ELF-1 (cell line): ENCODE results near the gene TSPAN9.

Source experiments
- DNase-seq: peaks from one replicate; pipeline ENCODE4 v3.0.0-alpha.2; 2016; ENCODE audit warnings: low read depth, low spot score

The TSPAN9 gene

GRCh38 chr12:3225154-3225795 is 148.1 kb downstream of the TSPAN9 start:
- no peak for DNase-seq

GRCh38 chr12:3225796-3226180 is 148.6 kb downstream of the TSPAN9 start:
- no peak for DNase-seq

GRCh38 chr12:3226264-3226663 is 149.1 kb downstream of the TSPAN9 start:
- no peak for DNase-seq

DNA sequence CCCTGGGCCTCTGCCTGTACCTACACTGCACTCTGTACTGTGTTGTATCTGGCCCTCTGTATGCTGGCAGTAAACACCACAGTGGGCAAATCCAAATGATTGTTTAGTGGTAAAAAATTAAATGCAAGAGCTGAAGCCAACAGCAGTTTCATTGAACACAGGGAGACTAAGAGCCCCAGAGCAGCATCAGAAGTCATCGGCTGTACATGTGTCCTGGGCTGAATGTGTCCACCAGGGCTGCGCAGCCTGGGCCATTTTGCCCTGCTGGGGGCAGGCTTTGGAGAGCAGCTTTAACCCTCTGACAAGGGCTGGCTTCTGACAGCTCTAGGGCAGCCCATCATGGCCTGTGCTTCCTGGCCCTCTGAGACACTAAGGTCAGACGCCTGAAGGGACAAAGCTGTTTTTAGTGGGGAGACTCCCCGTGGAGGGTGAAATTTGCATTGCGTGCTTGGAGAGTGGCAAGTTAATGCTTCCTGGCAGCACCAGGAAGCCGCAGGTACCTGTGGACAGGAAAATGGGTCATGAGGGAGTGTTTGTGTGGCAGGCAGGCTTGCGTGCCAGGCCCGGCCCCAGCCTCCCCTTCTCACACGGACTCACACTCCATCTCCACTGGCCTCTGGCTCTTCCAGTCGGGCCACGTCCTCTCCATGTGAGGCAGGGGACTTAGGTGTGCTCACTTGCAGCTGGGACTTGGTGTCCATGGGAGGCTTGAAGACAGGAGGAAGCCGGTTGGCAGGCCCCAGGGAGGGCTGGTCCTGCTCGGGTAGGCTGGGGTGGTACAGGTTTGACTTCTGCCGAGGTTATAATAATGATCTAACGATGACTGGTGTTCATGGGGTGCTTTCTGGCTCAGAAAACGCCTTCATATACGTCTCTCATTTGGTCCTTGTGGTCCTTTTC is 150.1 kb downstream of the TSPAN9 start:
- DNase-seq: peak; percentile 65

DNA sequence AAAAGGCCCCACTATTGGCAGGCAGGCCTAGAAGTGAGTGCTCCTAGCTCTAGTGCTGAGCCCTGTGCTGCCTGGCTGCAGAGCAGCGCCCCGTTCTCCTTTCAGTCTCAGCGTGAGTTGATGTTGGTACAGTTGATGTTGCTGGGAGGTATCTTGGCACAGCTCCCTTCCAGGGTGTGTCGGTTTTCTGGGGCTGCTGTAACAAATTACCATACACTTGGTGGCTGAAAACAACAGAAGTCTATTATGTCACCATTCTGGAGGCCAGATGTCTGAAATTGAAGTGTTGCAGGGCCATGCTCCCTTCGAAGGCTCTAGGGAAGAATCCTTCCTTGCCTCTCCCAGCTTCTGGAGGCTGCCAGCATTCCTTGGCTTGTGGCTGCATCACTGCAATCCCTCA is 151.4 kb downstream of the TSPAN9 start:
- DNase-seq: no peak

- DNase-seq: no peak
Measured at GRCh38 chr12:3229577-3229976, 152.4 kb downstream of the TSPAN9 start.

DNA sequence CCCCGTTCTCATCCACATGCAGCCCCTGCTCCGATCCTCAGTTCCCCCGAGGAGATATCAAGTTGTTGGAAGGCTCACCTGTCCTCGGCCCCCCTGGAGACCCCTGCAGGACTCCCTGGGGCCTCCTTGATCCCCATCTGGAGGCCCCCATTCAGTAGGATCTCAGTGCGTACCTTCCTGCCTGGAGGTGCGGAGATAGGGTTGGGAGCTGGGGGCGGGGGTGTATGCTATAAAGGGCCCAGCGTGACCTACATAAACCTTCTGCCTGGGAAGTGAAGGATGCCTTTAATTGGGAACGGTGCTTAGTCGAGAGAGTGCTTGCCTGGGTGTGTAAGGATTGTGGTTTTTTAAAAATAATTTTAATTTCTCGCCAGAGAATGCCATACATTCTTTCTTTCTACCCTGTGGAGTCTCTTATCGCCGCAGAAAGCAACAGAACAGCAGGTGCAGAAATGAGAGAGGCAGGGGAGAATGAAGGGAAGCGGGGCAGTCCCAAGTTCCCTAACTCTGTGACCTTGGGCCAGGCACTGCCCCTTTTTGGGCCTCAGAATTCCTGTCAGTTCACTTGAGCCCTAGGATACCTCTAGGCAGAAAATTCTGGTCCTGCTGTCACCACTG is 153.7 kb downstream of the TSPAN9 start:
- DNase-seq: no peak

GRCh38 chr12:3231399-3231876 is 154.3 kb downstream of the TSPAN9 start:
- DNase-seq: no peak

- no peak for DNase-seq
Measured at GRCh38 chr12:3233797-3234196, 156.6 kb downstream of the TSPAN9 start.

DNA sequence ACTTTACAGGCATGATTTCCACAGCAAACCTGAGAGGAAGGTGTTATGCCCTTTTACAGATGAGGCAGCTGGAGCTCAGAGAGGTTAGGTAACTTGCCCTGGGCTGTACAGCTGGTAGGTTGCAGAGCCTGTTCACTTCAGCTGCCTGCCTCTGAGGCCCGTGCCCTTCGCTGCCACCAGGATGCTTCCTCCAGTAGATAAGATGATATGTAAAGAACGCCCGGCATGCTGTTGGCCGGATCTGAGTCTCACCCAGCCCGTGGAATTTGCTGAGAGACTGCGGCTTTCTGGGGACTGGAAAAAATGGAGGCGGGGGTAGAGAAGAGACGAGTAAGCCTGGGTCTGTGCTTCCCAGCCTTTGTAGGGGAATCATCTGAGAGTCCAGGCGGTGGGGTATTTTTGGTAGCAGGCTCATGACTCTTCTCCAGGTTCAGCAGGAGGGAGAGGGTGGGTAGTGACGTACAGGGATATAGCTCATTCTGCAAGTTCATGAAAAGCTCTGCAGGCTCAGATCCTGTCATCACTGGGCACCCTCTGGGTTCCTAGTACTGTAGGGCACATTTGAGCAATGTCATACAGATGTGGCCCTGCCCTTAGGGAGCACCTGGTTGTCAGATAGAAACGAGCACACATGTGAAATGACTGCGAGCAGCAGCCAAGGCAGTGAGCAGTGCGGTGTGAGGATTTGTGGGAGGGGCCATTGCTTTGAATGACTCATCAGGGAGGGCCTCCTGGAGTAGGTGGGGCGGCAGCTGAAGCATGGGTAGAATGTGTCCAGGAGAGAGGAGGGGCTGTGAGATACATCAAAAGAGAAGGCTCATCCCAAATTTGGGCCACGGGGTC is 159.4 kb downstream of the TSPAN9 start:
- peak; percentile 87 for DNase-seq

GRCh38 chr12:3238196-3238595 is 161.0 kb downstream of the TSPAN9 start:
- DNase-seq: no peak

- DNase-seq: no peak
Measured at GRCh38 chr12:3241621-3242020, 164.4 kb downstream of the TSPAN9 start.

DNA sequence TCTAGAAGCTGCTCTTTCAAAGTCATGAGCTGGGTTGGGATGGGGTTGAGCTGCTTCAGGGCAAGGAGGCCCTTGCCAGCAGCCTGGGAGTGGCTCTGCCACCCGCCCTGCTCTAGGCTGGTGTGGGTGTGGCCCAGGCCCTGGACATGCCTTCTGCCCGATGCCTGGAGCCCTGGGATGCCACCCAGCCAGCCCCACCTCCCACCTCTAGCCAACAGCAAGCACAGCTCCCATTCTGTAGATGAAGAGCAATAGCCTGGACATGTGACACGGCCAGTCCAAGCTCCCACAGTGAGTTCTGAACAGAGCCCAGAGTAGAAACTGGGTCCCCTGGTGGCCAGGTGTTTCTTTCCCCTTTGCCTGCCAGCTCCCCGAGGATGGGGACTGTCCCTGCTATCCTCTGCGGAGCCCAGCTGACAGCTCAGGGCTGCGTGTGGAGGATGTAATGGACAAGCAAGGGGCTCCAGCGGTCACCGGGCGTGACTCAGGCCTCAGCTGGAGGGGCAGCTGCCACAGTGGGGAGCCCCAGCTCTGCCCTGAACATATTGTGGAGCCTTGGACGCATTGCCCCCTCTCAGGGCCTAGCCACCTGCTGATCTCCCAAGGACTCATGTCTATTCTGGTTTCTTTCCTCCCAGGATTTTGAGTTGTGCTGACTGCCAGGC is 165.2 kb downstream of the TSPAN9 start:
- DNase-seq: no peak

DNA sequence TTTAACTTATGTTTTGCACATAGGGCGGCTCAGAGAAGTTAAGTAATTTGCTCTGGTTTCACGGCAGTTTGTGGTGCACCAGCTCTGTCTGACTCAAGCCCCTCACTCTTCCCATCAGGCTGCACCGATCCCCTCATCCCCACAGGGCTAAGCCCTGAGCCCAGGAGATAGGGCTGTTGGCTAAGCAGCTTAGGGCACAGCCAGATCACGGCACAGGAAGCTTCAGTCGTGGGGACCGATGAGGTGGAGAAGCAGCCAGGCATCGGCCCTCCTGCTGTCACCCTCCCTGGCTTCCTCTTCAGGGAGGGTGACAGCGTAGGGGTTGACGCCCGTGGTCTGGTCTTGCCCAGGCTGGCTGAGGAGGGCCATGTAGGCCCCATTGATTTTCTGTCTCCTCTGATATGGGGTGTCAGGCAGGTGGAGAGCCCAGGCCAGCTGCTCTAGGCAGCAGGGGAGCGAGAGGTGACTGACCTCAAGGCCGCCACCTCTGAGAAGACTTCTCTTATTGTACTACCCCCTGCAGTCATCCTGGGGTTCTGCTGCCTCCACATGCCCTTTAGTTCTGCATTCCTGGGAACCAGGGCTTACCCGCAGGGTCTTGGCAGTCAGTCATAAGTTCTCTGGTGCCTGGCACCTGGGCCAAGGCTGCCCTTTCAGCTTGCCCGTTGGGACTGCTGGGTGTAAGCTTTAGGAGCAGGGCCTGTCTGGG is 166.4 kb downstream of the TSPAN9 start:
- no peak for DNase-seq

GRCh38 chr12:3244219-3244750 is 167.1 kb downstream of the TSPAN9 start:
- no peak for DNase-seq

- no peak for DNase-seq
Measured at GRCh38 chr12:3246253-3246652, 169.1 kb downstream of the TSPAN9 start.

DNA sequence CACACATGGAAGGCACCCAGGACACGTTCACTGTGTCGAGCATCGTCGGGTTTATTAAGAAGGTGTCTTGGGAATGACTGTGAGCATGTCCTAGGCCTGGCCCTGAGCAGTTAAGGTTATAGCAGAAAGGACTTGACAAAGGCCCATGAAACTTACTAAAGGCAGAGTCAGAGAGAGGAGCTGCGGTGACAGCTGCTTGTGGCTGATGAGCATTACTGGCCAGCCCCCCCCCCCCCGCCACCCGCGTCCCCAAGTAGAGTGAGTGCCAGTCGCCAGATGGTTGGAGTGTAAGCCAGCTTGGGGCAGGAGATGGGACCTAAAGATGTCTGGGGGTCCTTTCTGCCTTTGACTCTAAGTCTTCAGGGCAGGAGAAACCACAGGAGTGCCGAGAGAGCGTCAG is 169.9 kb downstream of the TSPAN9 start:
- DNase-seq: no peak

- no peak for DNase-seq
Measured at GRCh38 chr12:3247629-3248161, 170.5 kb downstream of the TSPAN9 start.

DNA sequence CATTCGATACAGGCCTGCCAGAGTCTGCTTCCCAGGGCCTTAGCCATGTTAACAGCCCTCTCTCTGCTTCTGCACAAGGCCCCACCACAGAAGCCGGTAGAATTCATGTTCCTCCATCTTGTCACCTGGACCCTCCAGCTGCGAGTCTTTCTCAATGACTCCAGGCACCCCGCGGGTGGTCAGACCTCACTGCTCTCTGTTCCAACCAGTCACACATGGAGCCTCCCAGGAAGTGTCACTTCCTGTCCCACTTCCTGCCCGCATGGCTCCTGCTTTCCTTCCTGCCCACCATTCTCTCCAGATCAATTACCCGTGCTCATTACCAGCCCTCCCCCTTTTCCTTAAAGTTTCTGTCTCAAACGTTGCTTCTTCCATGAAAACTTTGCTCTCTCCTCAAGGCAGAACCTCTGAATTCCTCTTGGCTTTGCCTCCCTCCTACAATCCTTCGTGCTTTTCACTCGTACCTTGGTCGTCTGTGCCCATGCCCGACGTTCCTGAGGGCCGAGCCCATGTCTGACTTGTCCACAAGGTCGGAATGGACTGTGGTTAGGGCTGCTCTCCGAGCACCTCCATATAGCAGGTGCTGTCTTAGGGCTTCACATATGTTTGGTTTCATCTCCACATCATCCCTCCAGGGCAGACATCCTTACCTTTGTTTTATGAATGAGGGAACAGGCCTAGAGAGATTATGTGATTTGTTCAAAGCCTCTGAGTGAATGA is 172.1 kb downstream of the TSPAN9 start:
- DNase-seq: no peak
